CD4-positive, alpha-beta T cell (primary cell): ENCODE results near the gene ZFPM1. TPM values are rescaled to one million over a fixed set of nuclear protein-coding genes. Genes with fewer than 3 reads are reported as not detected.

Experiments
- ATAC-seq: fragments of 200-7000 bp; cut with Tn5 transposase; one replicate; pipeline ENCODE4 v1.10.0; 2022; ENCODE audit warnings: mild to moderate bottlenecking; ENCODE audit not compliant: poor library complexity
- CTCF ChIA-PET: fragments of 350-600 bp; sonication (Branson Sonifier 250); formaldehyde crosslinking; loops from one replicate; lab custom pipeline; 2021; ENCODE audit warnings: antibody characterized with exemption, inconsistent platforms; lab: Charles Lee
- POLR2A ChIA-PET: fragments of 350-600 bp; sonication (Branson Sonifier 250); formaldehyde crosslinking; loops from one replicate; lab custom pipeline; 2021; ENCODE audit warnings: antibody characterized with exemption, inconsistent platforms; lab: Charles Lee
- DNase-seq, 14 experiments: peaks; one replicate each; pipeline ENCODE4 v3.0.0-alpha.2; 2013 to 2020; ENCODE audit warnings: mixed read lengths in 2 of 14
- H3K27ac ChIP-seq, 2 donors: one replicate each; pipeline versions ENCODE4 v1.5.1 to v1.7.0; 2013; ENCODE audit warnings: low read length in 2 of 2, low read depth in 1 of 2, mild to moderate bottlenecking in 1 of 2
- H3K27me3 ChIP-seq, 2 experiments: 1 replicate in 1 of 2; 2 replicates in 1 of 2; pipeline versions ENCODE4 v1.6.1 to v1.7.0; 2013; ENCODE audit warnings: low read length in 2 of 2, control low read depth in 1 of 2, mild to moderate bottlenecking in 1 of 2, moderate library complexity in 1 of 2; ENCODE audit not compliant: insufficient read depth in 2 of 2, control insufficient read depth in 1 of 2
- H3K36me3 ChIP-seq: one replicate; pipeline ENCODE4 v1.6.1; 2013; ENCODE audit warnings: low read length, control low read depth; ENCODE audit not compliant: insufficient read depth
- H3K4me1 ChIP-seq: one replicate; pipeline ENCODE4 v1.6.1; 2013; ENCODE audit warnings: low read length, control low read depth; ENCODE audit not compliant: insufficient read depth
- H3K4me3 ChIP-seq: one replicate; pipeline ENCODE4 v1.5.1; 2013; ENCODE audit warnings: mild to moderate bottlenecking, low read length, moderate library complexity
- H3K9me3 ChIP-seq, 2 experiments: 1 replicate in 1 of 2; 2 replicates in 1 of 2; pipeline versions ENCODE4 v1.6.1 to v1.7.0; 2013; ENCODE audit warnings: low read length in 2 of 2, mild to moderate bottlenecking in 2 of 2, control low read depth in 1 of 2, moderate library complexity in 1 of 2; ENCODE audit not compliant: control insufficient read depth in 1 of 2, insufficient read depth in 1 of 2
- H3K27ac Mint-ChIP-seq: one replicate; pipeline ENCODE4 v1.8.0; 2020; ENCODE audit warnings: mixed read lengths
- H3K27me3 Mint-ChIP-seq: one replicate; pipeline ENCODE4 v1.8.0; 2021; ENCODE audit warnings: mixed read lengths
- H3K36me3 Mint-ChIP-seq: one replicate; pipeline ENCODE4 v1.8.0; 2021; ENCODE audit warnings: low read depth, mixed read lengths
- H3K4me1 Mint-ChIP-seq: one replicate; pipeline ENCODE4 v1.8.0; 2021; ENCODE audit warnings: low read depth, mixed read lengths
- H3K4me3 Mint-ChIP-seq: one replicate; pipeline ENCODE4 v1.8.0; 2020; ENCODE audit warnings: mild to moderate bottlenecking, mixed read lengths
- H3K9me3 Mint-ChIP-seq: one replicate; pipeline ENCODE4 v1.8.0; 2020; ENCODE audit warnings: mixed read lengths
- CTCF ChIP-seq: fragments of 200-600 bp; IDR thresholded peaks from one replicate; pipeline ENCODE4 v1.8.0; 2022; ENCODE audit warnings: antibody characterized with exemption, mild to moderate bottlenecking
- intact Hi-C, 2 experiments: fragments of 100-400 bp; cut with DNase I in 1 of 2; cut with micrococcal nuclease in 1 of 2; formaldehyde crosslinking; loops; one replicate each; pipeline versions ENCODE4 v1.15.1 to v1.9.0; 2023 to 2025; cut with DNase I, micrococcal nuclease
- total RNA-seq, 174 experiments: library from RNA in 2 of 174; stranded (reverse) in 2 of 174; gene quantifications; one replicate each; pipeline ENCODE4 v1.2.3 and lab custom pipeline; 2021 to 2026

Gene ZFPM1
- total RNA-seq, 2 experiments from 2014 or later, result 22.8 to 24.2 TPM

GRCh38 chr16:88536971-88537751 is 84.1 kb downstream of the ZFPM1 start:
- Mint-ChIP-seq H3K4me3 (no peak overlapping the region), H3K27ac (no peak overlapping the region), H3K36me3 (no peaks in the 10 kb centered on the region), H3K9me3 (no peaks in the 10 kb centered on the region), H3K27me3 (peaks cover 14% of the 10 kb centered on the region), H3K4me1 (peaks cover 11% of the 10 kb centered on the region)
- no peak for ATAC-seq
- peak in 1 of 14 experiments; percentile 38 for DNase-seq
- no peak overlapping the region for H3K27ac ChIP-seq
- ChIA-PET POLR2A (interaction anchor here (1.2 to 1.6 kb wide), 2 partner anchors 33 kb away, joined by 3 to 4 read pairs; partner anchors contain the start of gene ZC3H18), CTCF (no interaction called here)
- H3K4me1 ChIP-seq, result peaks cover 10% of the 10 kb centered on the region
- H3K36me3 ChIP-seq, result no peaks in the 10 kb centered on the region
- peaks cover 0 to 18% of the 10 kb centered on the region in 2 experiments for H3K9me3 ChIP-seq
- intact Hi-C loops, result loop anchor here in 1 of 2 experiments (10.0 kb wide), 1 partner anchor 582 kb away; the partner anchor contains the start of gene BANP
- no peak for TF ChIP-seq CTCF
- H3K27me3 ChIP-seq, result peaks cover 12 to 16% of the 10 kb centered on the region in 2 experiments
- H3K4me3 ChIP-seq, result no peak overlapping the region

GRCh38 chr16:88537859-88538258 is 84.8 kb downstream of the ZFPM1 start:
- POLR2A ChIA-PET, result interaction anchor here (1.6 kb wide), 1 partner anchor 32 kb away, joined by 3 read pairs; the partner anchor contains the start of gene ZC3H18
- no peaks in the 10 kb centered on the region for H3K36me3 Mint-ChIP-seq
- CTCF ChIA-PET, result no interaction called here
- peaks cover 6 to 25% of the 10 kb centered on the region in 2 experiments for H3K9me3 ChIP-seq
- H3K36me3 ChIP-seq, result no peaks in the 10 kb centered on the region
- H3K4me1 Mint-ChIP-seq, result peaks cover 11% of the 10 kb centered on the region
- ATAC-seq (no peak), DNase-seq (no peak)
- no peaks in the 10 kb centered on the region for H3K9me3 Mint-ChIP-seq
- H3K4me3 Mint-ChIP-seq, result peak overlapping the region; percentile 20
- intact Hi-C loops, result loop anchor here in 1 of 2 experiments (10.0 kb wide), 1 partner anchor 583 kb away; the partner anchor contains the start of gene BANP
- no peak overlapping the region for H3K27ac ChIP-seq
- TF ChIP-seq CTCF, result no peak
- no peak overlapping the region for H3K4me3 ChIP-seq
- peaks cover 12 to 16% of the 10 kb centered on the region in 2 experiments for H3K27me3 ChIP-seq
- H3K4me1 ChIP-seq, result peaks cover 10% of the 10 kb centered on the region
- H3K27me3 Mint-ChIP-seq, result peaks cover 17% of the 10 kb centered on the region
- no peak overlapping the region for H3K27ac Mint-ChIP-seq

- ChIA-PET CTCF (no interaction called here), POLR2A (interaction anchor here (1.6 kb wide), 1 partner anchor 31 kb away, joined by 3 read pairs; the partner anchor contains the start of gene ZC3H18)
- Mint-ChIP-seq H3K4me1 (peaks cover 11% of the 10 kb centered on the region), H3K4me3 (no peak overlapping the region), H3K9me3 (peaks cover 3% of the 10 kb centered on the region), H3K27ac (no peak overlapping the region), H3K27me3 (peaks cover 24% of the 10 kb centered on the region), H3K36me3 (no peaks in the 10 kb centered on the region)
- Histone ChIP-seq H3K4me3 (no peak overlapping the region), H3K4me1 (peaks cover 10% of the 10 kb centered on the region), H3K27ac (no peak overlapping the region), H3K9me3 (peaks cover 9 to 31% of the 10 kb centered on the region in 2 experiments), H3K36me3 (no peaks in the 10 kb centered on the region), H3K27me3 (peaks cover 12 to 16% of the 10 kb centered on the region in 2 experiments)
- intact Hi-C loops, result loop anchor here in 1 of 2 experiments (10.0 kb wide), 1 partner anchor 584 kb away; the partner anchor contains the start of gene BANP
- ATAC-seq (no peak), DNase-seq (no peak)
- TF ChIP-seq CTCF, result no peak
These were observed 85.4 kb downstream of the ZFPM1 start for GRCh38 chr16:88538366-88539060.
